VCaP (cell line): ENCODE data around the gene SOCS1.

Source experiments
- H3K27ac ChIP-seq: fragments of 450-650 bp; 2 replicates; pipeline ENCODE4 v1.5.1; 2017
- TF ChIP-seq, protein P1 (sequence below): fragments of 450-650 bp; conservative IDR thresholded peaks from 2 replicates; pipeline ENCODE4 v1.5.1; 2017; ENCODE audit warnings: mild to moderate bottlenecking, moderate library complexity

The SOCS1 gene

GRCh38 chr16:11234884-11235702 is 20.9 kb downstream of the SOCS1 start:
- no peak overlapping the region for H3K27ac ChIP-seq
- TF ChIP-seq, protein P1, sequence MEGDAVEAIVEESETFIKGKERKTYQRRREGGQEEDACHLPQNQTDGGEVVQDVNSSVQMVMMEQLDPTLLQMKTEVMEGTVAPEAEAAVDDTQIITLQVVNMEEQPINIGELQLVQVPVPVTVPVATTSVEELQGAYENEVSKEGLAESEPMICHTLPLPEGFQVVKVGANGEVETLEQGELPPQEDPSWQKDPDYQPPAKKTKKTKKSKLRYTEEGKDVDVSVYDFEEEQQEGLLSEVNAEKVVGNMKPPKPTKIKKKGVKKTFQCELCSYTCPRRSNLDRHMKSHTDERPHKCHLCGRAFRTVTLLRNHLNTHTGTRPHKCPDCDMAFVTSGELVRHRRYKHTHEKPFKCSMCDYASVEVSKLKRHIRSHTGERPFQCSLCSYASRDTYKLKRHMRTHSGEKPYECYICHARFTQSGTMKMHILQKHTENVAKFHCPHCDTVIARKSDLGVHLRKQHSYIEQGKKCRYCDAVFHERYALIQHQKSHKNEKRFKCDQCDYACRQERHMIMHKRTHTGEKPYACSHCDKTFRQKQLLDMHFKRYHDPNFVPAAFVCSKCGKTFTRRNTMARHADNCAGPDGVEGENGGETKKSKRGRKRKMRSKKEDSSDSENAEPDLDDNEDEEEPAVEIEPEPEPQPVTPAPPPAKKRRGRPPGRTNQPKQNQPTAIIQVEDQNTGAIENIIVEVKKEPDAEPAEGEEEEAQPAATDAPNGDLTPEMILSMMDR, result no peak

DNA sequence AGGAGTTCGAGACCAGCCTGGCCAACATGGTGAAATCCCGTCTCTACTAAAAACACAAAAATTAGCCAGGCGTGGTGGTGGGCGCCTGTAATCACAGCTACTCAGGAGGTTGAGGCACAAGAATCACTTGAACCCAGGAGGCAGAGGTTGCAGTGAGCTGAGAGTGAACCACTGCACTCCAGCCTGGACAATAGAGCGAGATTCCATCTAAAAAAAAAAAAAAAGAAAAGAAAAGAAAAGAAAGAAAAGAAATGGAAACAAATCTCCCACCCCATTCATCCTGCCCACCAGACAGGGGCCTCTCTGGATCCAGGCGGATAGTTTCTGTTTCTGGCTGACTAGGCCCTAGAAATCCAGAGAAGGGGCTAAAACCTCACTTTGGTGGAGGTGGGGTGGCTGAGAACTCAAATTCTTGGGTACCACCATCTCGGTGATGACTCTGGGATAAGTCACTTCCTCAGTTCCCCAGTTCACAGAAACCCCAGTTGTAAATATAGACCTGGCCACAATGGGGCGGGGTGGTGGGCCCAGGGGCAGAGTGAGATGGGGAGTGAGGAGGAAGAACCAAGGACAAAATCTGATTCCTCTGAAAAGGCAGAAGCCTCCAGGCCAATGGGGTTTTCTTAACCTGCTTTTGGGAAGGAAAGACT is 22.2 kb downstream of the SOCS1 start:
- no peak overlapping the region for H3K27ac ChIP-seq
- TF ChIP-seq, protein P1, result no peak

DNA sequence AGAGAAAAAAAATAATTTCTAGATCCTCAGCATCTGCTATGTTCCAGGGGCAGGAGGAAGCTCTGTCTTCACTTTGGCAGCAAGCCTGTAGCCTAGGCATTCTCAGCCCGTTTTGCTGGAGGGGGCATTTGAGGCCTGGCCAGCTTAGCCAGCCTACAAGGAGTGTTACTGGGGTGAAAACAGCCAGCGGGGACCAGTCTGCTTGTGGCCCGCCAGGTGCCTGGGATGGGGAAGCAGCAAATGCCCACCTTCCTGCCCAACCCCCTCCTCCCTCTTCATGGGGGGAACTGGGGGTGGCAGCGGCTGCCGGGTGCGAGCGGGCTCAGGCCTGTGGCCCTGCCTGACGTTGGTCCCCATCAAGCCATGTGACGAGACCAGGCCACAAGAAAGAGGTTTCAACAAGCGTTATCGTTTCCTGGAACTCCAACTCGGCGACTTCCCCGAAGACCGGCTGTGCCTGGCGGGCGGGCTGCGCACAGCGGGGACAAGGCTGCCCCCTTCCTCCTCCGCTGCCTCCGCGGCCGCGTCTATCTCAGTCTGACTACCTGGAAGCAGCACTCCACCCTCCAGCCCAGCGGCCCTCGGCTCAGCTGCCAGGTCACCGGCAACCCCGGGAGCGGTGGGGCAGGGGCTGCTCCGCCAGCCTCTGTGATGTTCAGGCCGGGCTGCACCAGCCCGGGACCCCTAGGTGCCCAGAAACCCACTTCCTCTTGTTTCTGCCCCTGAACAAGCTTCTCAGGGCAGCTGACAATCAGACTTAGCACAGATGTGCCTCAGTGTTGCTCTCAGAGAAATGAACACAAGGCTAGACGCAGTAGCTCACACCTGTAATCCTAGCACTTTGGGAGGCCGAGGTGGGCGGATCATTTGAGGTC is 22.9 kb downstream of the SOCS1 start:
- TF ChIP-seq, protein P1, result no peak
- H3K27ac ChIP-seq, result no peak overlapping the region

- TF ChIP-seq, protein P1, result no peak
- H3K27ac ChIP-seq, result no peak overlapping the region
These were observed 23.6 kb downstream of the SOCS1 start for GRCh38 chr16:11232302-11232851.

DNA sequence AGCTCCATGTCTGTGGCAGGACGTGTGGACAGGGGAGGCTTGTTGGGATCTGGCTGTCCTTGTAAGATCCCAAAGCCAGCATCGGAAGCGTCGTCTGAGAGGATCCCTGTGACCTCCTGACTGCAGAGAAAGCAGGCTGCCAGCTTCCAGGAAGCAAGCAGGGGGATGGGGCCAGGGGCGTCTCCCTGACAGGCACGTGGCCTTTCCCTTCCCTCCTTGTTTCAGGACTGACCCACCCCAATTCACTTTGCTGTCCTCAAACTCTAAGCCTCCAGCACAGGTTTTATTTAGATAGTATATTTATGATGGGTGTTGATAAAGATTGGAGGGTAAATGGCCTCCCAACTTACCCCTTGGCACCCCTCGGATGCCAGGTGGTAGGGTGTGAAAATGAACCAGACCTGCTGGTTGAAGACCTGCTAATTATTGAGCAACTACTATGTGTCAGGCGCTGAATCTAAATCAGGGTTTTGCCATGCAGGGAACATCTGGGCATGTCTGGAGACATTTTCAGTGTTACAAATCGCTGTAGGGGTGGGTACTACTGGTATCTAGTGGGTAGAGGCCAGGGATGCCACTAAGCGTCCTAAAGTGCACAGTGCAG is 24.5 kb downstream of the SOCS1 start:
- peak overlapping the region; percentile 66 for H3K27ac ChIP-seq
- TF ChIP-seq, protein P1, result no peak

DNA sequence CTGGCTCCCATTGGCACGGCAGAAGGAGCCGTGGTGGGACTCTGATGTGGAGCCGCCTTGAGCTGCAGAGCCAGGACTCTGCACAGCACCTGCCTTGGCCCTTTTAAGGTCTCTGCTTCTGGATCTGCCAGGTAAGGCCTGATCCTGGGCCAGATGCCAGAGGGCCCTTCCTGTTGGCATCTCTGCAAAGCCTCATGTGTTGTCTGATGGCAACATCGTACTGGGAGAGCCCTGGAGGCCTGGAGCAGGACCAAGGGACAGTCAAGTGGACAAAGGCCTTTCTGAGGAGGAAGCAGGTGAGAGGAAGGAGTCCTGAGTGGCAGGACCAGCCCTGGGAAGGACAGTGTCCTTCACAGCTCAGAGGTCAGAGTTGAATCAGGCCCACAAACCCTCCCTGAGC is 26.1 kb downstream of the SOCS1 start:
- H3K27ac ChIP-seq, result peak overlapping the region; percentile 66
- TF ChIP-seq, protein P1, result no peak
